PC-9 (cell line): Measurements from ENCODE around the gene WDR37. TPM values are rescaled to one million over a fixed set of nuclear protein-coding genes. Genes with fewer than 3 reads are reported as not detected.
"Not testable (repeated sequence)": the region's sequence is repeated elsewhere in the genome, so short reads cannot be mapped to it uniquely, and the experiment has no call there.

ENCODE experiments used
- BruUV-seq: library from RNA; stranded (reverse); fragments of 400-500 nt; replicated peaks from 2 replicates; lab custom pipeline; 2021; lab: Mats Ljungman, UMichigan
- CTCF ChIA-PET: fragments of 300-600 bp; sonication (Branson Sonifier 250); formaldehyde crosslinking; loops from one replicate; lab custom pipeline; 2022; ENCODE audit warnings: antibody characterized with exemption; lab: Charles Lee
- POLR2A ChIA-PET: fragments of 300-600 bp; sonication (Branson Sonifier 250); formaldehyde crosslinking; loops from one replicate; lab custom pipeline; 2022; ENCODE audit warnings: antibody characterized with exemption; ENCODE audit not compliant: unreplicated experiment; lab: Charles Lee
- DNase-seq, 2 experiments: peaks; one replicate each; pipeline versions ENCODE4 v3.0.0 to v3.0.0-alpha.2; 2015 to 2022; ENCODE audit warnings: mixed read lengths in 1 of 2
- H2AFZ ChIP-seq: fragments of 200-600 bp; sonication (generic); 2 replicates; pipeline ENCODE4 v1.8.1; 2017; ENCODE audit warnings: antibody characterized with exemption
- H3F3A ChIP-seq: fragments of 200-600 bp; sonication (generic); 2 replicates; pipeline ENCODE4 v1.8.1; 2017; ENCODE audit warnings: antibody characterized with exemption, mild to moderate bottlenecking, low read depth; ENCODE audit not compliant: insufficient read depth
- H3K27ac ChIP-seq: fragments of 200-600 bp; sonication (generic); 2 replicates; pipeline ENCODE4 v1.6.1; 2016; ENCODE audit warnings: mixed run types
- H3K27me3 ChIP-seq: fragments of 200-600 bp; sonication (generic); 2 replicates; pipeline ENCODE4 v1.6.1; 2016; ENCODE audit warnings: low read depth, mixed run types; ENCODE audit not compliant: insufficient read depth
- H3K36me3 ChIP-seq: fragments of 200-600 bp; sonication (generic); 2 replicates; pipeline ENCODE4 v1.6.1; 2016; ENCODE audit warnings: low read depth, mixed run types
- H3K4me1 ChIP-seq: fragments of 200-600 bp; sonication (generic); replicated peaks from 2 replicates; pipeline ENCODE4 v1.6.1; 2016; ENCODE audit warnings: mixed run types; ENCODE audit not compliant: insufficient read depth
- H3K4me2 ChIP-seq: fragments of 200-600 bp; sonication (generic); 2 replicates; pipeline ENCODE4 v1.6.1; 2017; ENCODE audit warnings: mixed run types
- H3K4me3 ChIP-seq: fragments of 200-600 bp; sonication (generic); 2 replicates; pipeline ENCODE4 v1.6.1; 2016; ENCODE audit warnings: mixed run types
- H3K79me2 ChIP-seq: fragments of 200-600 bp; sonication (generic); 2 replicates; pipeline ENCODE4 v1.6.1; 2017; ENCODE audit warnings: low read depth, mixed run types
- H3K9me2 ChIP-seq: fragments of 200-600 bp; sonication (generic); 2 replicates; pipeline ENCODE4 v1.8.1; 2017; ENCODE audit warnings: mild to moderate bottlenecking; ENCODE audit not compliant: insufficient read depth
- H3K9me3 ChIP-seq: fragments of 200-600 bp; sonication (generic); 2 replicates; pipeline ENCODE4 v1.8.1; 2016; ENCODE audit warnings: low read depth; ENCODE audit not compliant: insufficient read depth
- H4K20me1 ChIP-seq: fragments of 200-600 bp; sonication (generic); 2 replicates; pipeline ENCODE4 v1.8.1; 2017; ENCODE audit not compliant: insufficient read depth
- EZH2 ChIP-seq: fragments of 200-600 bp; sonication (generic); IDR thresholded peaks from 2 replicates; pipeline ENCODE4 v1.8.0; 2017; ENCODE audit warnings: antibody characterized with exemption, low read depth
- intact Hi-C: fragments of 100-400 bp; cut with micrococcal nuclease; formaldehyde crosslinking; loops from one replicate; pipeline ENCODE4 v1.10.0; 2022; ENCODE audit not compliant: unreplicated experiment
- total RNA-seq: library from RNA; stranded (reverse); gene quantifications from 2 replicates; pipeline ENCODE4 v1.2.3, GENCODE V29; 2021
- TF ChIP-seq, protein P1 (sequence below): fragments of 200-600 bp; sonication (generic); conservative IDR thresholded peaks from 2 replicates; pipeline ENCODE4 v1.6.1; 2017; ENCODE audit warnings: mixed run types, antibody characterized with exemption, mild to moderate bottlenecking, moderate library complexity

WDR37 gene
- total RNA-seq, 1 experiment from 2014 or later: 12.3 TPM

DNA sequence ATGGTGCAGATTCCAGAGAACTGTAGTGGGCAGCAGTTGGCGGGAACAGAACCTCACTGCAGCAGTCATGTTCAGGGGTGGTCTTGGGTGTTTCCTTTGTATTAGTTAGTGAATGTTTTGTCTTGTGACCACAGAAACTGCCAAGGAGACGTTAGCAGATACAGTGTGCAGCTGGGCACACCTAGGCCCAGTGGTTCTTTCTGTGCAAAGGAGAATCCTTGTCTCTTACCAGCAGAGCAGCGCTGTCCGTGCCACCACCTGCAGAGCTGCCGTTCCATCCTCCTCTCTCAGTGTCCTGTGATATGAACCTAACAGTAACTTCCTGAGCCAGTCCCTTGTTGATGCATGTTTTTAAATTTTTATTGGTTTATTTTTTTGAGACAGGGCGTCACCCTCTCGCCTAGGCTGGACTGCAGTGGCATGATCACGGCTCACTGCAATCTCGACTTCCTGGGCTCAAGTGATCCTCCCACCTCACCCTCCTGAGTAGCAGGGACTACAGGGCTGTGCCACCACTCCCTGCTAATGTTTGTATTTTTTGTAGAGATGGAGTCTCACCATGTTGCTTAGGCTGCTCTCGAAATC, 60.6 kb downstream of the WDR37 start:
- CTCF ChIA-PET: no interaction called here
- BruUV-seq: no TSS peak

DNA sequence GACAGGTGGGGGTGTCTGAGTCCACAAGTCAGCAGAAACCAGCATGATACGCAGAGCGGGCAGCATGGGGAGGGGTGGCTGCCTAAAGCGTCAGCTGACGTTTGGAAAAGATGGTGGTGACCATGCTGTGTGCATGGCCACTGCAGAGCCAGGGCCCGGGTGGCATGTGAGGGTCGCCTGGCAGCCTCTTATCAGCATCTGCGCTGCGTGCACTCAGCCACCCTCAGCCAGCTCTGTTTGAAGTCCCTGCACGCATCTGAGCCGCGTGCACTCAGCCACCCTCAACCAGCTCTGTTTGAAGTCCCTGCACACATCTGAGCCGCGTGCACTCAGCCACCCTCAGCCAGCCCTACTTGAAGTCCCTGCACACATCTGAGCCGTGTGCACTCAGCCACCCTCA, 61.5 kb downstream of the WDR37 start:
- Histone ChIP-seq H2AFZ (no peak overlapping the region), H3K36me3 (no peaks in the 10 kb centered on the region), H3K4me2 (no peak overlapping the region), H3K27ac (no peak overlapping the region), H3K79me2 (no peaks in the 10 kb centered on the region), H3K9me2 (no peaks in the 10 kb centered on the region), H3K27me3 (no peaks in the 10 kb centered on the region), H3K4me3 (no peak overlapping the region), H3F3A (no peaks in the 10 kb centered on the region), H4K20me1 (no peaks in the 10 kb centered on the region), H3K9me3 (no peaks in the 10 kb centered on the region), H3K4me1 (no peaks in the 10 kb centered on the region)
- ChIA-PET CTCF (no interaction called here), POLR2A (no interaction called here)
- TF ChIP-seq, protein P1, sequence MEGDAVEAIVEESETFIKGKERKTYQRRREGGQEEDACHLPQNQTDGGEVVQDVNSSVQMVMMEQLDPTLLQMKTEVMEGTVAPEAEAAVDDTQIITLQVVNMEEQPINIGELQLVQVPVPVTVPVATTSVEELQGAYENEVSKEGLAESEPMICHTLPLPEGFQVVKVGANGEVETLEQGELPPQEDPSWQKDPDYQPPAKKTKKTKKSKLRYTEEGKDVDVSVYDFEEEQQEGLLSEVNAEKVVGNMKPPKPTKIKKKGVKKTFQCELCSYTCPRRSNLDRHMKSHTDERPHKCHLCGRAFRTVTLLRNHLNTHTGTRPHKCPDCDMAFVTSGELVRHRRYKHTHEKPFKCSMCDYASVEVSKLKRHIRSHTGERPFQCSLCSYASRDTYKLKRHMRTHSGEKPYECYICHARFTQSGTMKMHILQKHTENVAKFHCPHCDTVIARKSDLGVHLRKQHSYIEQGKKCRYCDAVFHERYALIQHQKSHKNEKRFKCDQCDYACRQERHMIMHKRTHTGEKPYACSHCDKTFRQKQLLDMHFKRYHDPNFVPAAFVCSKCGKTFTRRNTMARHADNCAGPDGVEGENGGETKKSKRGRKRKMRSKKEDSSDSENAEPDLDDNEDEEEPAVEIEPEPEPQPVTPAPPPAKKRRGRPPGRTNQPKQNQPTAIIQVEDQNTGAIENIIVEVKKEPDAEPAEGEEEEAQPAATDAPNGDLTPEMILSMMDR: no peak
- no peak for TF ChIP-seq EZH2
- no peak for DNase-seq
- intact Hi-C loops: loop anchor here (10.0 kb wide), 1 partner anchor 1927 kb away; no protein-coding TSS in a partner anchor
- BruUV-seq: no TSS peak

More for the DNA sequence above, 60.6 kb downstream of the WDR37 start:
- no peaks in the 10 kb centered on the region for H3F3A ChIP-seq
- no peak overlapping the region for H2AFZ ChIP-seq
- no peaks in the 10 kb centered on the region for H3K4me1 ChIP-seq
- intact Hi-C loops: loop anchor here (10.0 kb wide), 1 partner anchor 1928 kb away; no protein-coding TSS in a partner anchor
- H3K36me3 ChIP-seq: no peaks in the 10 kb centered on the region
- no peak overlapping the region for H3K4me2 ChIP-seq
- H3K9me2 ChIP-seq: no peaks in the 10 kb centered on the region
- no peaks in the 10 kb centered on the region for H3K27me3 ChIP-seq
- no peaks in the 10 kb centered on the region; the same call in 1 of the 2 replicates for H4K20me1 ChIP-seq
- no peaks in the 10 kb centered on the region for H3K9me3 ChIP-seq
- no peak overlapping the region for H3K27ac ChIP-seq
- no peak for TF ChIP-seq EZH2
- POLR2A ChIA-PET: no interaction called here
- H3K79me2 ChIP-seq: no peaks in the 10 kb centered on the region
- no peak overlapping the region for H3K4me3 ChIP-seq
- no peak for DNase-seq

DNA sequence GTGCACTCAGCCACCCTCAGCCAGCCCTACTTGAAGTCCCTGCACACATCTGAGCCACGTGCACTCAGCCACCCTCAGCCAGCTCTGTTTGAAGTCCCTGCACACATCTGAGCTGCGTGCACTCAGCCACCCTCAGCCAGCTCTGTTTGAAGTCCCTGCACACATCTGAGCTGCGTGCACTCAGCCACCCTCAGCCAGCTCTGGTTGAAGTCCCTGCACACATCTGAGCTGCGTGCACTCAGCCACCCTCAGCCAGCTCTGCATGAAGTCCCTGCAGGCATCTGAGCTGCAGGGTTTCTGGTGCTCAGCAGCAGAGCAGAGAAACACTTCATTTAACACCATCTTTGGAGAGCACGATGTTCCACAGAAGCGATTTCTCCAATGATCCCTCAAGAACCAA, 62.1 kb downstream of the WDR37 start:
- BruUV-seq, DNase-seq, H4K20me1 ChIP-seq, H3K27me3 ChIP-seq, H3K27ac ChIP-seq, H3K79me2 ChIP-seq, H3K36me3 ChIP-seq, H3K9me2 ChIP-seq, H3K4me3 ChIP-seq, POLR2A ChIA-PET, H3K4me1 ChIP-seq, H3K4me2 ChIP-seq, H3F3A ChIP-seq, CTCF ChIA-PET, H3K9me3 ChIP-seq, H2AFZ ChIP-seq: not testable (repeated sequence)
- intact Hi-C loops: loop anchor here (10.0 kb wide), 1 partner anchor 1926 kb away; no protein-coding TSS in a partner anchor

DNA sequence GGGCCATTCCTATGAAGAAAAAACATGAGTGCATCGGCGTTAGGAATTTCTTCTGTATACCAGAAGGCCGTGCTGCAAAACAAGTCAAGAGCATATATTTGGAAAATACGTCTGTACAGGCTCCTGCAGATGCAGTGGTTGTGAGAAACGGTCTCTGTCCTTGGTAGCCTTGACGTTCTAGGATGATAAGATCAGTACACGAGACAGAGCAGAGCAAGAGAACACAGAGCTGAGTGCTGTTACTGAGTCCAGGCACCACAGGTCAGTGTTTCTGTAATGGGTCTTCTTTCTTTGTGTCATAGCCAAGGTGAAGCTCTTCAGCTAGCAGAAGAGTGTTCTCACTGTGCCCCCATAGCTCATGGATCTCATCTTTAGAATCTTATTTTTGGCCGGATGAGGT, 62.8 kb downstream of the WDR37 start:
- no peaks in the 10 kb centered on the region for H3K36me3 ChIP-seq
- H4K20me1 ChIP-seq: no peaks in the 10 kb centered on the region
- no peak overlapping the region for H3K4me3 ChIP-seq
- H3K9me2 ChIP-seq: no peaks in the 10 kb centered on the region
- H3K9me3 ChIP-seq: no peaks in the 10 kb centered on the region
- H3K4me2 ChIP-seq: no peak overlapping the region
- BruUV-seq: no TSS peak
- TF ChIP-seq, protein P1: no peak
- TF ChIP-seq EZH2: no peak
- H2AFZ ChIP-seq: no peak overlapping the region
- no peaks in the 10 kb centered on the region for H3K4me1 ChIP-seq
- no peaks in the 10 kb centered on the region for H3K27me3 ChIP-seq
- intact Hi-C loops: loop anchor here (10.0 kb wide), 1 partner anchor 1926 kb away; no protein-coding TSS in a partner anchor
- no peaks in the 10 kb centered on the region for H3K79me2 ChIP-seq
- H3F3A ChIP-seq: no peaks in the 10 kb centered on the region
- POLR2A ChIA-PET: no interaction called here
- H3K27ac ChIP-seq: no peak overlapping the region
- CTCF ChIA-PET: no interaction called here
- DNase-seq: no peak
